NCI-H128 (cell line): ENCODE data around the gene PDE4D.

Experiments used
- DNase-seq: peaks from one replicate; lab custom pipeline; 2025; ENCODE audit not compliant: unreplicated experiment; lab: John Stamatoyannopoulos, UW

PDE4D gene

GRCh38 chr5:59132131-59132530 lies 761.4 kb downstream of the PDE4D start:
- no peak for DNase-seq

DNA sequence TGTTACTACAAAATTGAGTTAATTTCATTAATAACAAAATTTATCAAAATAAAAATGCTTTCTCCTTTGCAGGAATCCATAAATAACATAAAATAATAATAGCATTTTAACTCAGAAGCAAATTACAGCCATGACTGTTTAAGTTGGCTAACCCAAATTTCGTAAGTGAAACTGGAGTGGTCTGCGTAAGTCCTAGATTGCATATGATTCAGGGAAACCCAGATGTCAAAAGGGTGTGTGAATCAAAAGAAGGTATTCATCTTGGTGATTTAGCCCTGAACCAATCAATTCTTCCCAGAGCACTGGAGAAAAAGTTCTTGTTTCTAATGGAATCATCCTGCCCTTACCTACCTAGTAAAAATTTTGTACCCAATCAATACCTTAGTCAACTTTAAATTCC lies 763.1 kb downstream of the PDE4D start:
- DNase-seq: no peak

DNA sequence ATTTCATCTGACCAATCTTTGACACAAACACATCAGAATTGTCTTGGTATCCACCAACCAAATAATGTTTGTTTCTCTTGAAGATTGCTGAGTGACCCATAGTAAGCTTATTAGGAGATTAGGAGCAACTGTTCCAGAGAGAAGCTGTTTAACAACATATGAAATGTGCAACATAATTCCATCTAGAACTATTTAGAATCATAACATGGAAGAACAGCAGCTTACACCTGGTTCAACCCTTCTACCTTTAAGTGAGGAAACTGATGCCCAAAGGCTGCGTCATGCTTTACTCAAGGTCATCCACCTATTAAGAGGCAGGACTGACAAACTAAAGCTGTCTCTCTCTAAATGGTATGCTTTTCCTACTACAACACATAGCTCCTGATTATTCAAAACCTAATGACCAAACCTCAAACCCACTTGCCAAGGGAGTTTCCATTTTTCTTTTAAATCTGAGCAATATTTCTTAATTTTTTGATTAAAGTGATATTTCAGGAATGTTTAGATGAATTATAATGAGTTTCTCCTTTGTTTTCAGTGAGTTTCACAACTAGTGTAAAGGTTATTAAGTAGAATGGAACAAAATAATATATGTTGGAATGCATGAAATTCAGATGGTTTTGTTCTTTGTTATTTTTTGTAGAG lies 764.8 kb downstream of the PDE4D start:
- DNase-seq: no peak

DNA sequence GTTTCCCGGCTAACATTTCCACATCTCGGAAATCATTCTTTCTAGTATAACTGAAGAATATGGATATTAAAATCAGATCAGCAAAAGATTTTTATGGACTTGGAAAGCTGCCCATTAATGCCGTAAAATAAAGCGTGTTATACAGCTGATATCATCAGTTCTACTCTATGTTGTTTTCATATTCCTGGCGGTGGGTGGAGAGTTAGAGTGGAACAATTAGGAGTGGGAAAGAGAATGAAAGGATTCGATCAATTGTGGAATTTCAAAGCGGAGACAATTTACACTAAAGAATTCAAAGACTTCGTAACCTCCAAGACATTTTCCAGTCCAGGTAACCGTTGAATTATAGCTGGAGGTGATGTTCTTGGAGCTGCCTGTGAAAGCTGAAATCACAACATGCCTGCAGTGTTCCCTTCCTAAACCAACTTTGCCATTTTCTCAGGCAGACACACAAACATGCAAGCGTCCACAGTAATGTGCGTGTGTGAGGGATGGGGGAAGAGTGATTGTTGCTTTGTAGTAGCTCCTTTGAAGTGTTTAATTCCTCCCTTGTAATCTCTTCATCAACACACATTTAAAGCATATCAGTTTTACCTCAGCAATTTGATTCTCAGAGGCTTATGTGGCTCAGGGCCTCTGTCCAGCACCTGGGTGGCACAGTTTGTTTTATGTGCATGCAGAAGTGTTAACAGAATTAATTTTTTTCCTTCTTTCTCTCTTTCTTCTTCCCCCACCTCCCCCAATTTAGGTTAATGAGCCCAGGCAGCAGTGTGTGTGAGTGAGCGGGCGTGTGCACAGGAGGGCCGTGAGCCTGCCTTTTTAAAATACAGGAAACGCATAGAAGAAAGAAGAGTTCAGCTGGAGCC lies 766.6 kb downstream of the PDE4D start:
- no peak for DNase-seq

GRCh38 chr5:59126016-59126707 lies 767.4 kb downstream of the PDE4D start:
- DNase-seq: no peak

- no peak for DNase-seq
These were observed 768.2 kb downstream of the PDE4D start for GRCh38 chr5:59125011-59125961.

DNA sequence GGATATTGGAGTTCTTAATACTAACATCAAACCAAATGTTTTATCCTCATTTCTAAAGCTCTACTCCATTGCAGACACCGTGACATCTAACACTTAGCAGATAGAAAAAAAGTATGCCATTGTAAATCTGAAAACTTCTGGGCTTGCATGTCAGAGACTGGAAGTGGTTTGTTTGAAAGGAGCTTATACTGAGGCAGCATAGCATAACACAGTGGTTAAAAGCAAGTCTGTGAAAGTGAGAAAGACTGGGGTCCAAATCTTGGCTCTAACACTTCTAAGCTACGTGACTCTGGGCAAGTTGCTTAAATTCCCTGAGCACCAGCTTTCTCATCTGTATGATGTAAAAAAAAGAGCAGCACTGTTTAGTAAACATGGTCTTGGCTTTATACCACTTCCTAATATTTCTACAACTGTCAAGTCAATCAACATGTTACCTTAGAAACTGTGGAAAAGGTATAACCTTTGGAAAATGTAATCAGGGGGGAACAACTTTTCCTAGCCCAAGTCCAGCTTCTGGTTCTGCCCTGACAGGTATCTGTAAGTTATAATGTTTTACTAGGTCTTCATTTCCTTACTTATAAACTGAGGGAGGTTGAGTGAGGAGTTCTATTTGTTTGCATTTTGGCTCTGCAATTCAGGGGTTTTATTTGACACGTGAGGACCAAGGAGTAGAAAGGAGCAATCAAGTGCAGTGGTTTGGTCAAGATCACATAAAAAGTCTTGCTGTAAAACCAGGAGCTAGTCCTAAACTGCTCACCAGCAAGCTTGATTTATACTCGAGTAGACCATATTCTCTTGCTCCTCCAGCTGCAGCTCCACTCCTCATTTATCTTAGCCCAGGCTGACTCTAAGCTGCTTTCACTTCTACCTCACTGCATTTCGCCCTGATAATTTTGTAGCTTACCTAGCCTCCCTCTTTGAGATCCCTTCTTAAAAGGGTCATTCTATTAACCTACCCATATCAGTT lies 769.6 kb downstream of the PDE4D start:
- DNase-seq: no peak

DNA sequence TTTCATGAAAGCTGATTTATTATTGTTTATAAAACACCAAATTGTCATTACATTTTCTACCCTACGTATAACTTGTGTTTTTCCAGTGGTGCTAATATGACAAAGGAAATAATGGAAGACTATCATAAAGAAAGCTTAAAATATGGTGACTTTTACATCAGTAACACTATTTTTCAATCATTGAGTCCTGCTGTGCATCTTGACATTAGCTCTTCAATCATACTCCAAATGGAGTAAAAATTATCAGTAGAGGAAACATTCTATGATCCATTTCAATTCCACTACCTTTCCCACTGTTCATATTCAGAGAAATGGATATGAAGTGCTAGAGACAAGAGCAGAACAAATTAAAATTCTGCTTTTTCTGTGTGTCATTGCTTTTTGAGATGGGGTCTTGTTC lies 774.0 kb downstream of the PDE4D start:
- DNase-seq: no peak

DNA sequence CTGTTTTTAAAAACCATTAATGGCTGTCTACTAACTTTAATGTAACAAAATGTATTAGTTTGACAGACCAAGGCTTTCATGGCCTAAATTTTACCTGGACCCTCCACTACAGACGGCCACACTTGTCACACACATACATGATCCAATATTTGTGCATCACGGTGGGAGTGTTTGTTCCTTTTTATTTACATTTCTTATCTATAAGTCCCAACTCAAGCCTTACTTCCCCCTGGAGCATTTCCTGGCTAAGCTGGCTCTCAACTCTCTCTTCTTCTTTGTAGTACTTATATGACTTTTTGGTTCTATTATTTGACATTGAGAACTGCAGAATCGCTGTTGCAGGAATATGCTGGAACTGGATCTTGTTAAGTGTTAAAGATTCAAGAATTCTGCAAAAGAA lies 776.2 kb downstream of the PDE4D start:
- no peak for DNase-seq

DNA sequence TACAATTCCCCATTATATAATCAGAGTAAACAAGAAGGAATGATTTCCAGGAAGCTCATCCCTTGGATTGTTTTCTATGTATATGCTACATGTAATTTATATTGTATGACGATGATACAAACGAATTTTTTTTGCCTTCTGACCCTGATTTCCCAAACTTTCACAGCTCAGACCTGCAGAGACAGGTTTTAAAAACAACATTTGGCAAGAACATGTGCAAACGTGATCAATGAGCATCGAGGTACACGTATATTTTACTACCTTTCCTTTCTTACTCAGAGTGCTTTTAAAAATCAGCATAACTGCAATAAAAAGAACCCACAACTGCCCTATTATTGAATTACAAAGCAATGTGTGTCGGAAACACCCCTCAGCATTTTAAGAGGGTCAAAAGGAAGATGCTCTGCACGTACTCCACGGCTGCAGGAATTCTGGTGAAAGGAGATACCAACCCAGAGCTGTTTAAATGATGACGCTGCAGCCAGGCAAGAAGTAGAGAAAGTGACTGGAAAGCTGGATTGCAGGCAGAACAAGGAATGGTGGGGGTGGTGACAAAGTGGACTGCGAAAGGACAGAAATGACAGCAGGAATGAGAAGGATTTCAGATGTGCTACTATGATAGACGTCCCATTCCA lies 777.2 kb downstream of the PDE4D start:
- no peak for DNase-seq

GRCh38 chr5:59115345-59115744 lies 778.2 kb downstream of the PDE4D start:
- no peak for DNase-seq

GRCh38 chr5:59109383-59109782 lies 784.1 kb downstream of the PDE4D start:
- DNase-seq: no peak

- no peak for DNase-seq
These were observed 785.8 kb downstream of the PDE4D start for GRCh38 chr5:59107692-59108091.

DNA sequence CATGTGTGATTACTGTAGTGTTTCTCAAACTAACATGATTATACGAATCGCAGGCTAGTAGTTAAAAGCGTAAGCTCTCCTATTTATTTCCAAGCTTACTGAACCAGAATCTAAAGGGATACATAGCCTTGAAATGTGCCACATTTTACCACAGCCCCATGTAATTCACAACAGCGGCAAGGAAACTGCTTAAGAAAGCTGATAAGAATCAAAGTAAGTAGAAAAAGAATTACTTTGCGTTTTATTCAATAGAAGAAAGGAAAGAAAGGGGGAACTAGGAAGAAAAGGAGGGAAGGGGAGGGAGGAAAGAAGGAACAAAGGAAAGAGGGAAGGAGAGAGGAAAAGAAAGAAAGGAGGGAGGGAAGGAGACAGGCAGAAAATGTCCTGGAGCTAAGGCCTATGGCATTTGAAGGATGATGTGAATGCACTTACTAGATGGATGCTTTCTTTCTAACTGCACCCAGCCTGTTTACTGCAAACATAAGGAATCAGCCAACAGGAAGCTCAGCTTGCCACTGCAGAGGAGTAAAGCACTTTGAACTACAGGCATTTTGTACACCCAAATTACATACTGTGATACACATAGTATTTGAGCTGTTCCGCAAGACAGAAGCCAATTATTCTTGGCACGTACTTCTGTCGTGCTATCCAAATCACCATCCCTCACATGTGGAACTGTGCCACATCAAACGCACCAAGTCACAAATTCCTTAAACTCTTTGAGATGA lies 789.0 kb downstream of the PDE4D start:
- DNase-seq: no peak

GRCh38 chr5:59103303-59103702 lies 790.2 kb downstream of the PDE4D start:
- no peak for DNase-seq

DNA sequence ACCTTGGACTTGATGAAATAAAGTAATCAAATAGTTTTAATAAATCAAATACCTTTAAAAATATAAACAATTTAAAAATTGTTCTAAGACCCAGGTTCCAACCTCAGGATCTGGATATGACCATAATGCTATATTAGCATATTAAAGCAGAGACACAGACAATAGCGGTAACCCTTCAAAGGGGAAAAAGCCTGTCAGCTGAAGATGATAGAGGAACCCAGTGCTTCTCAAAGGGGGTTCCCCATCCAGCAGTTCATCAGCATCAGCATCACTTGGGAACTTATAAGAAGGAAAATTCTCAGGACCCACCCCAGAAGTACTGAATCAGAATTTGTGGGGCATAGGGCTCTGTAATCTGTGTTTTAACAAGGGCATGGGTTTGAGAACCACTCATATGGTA lies 791.1 kb downstream of the PDE4D start:
- no peak for DNase-seq

GRCh38 chr5:59100875-59101274 lies 792.7 kb downstream of the PDE4D start:
- DNase-seq: no peak

DNA sequence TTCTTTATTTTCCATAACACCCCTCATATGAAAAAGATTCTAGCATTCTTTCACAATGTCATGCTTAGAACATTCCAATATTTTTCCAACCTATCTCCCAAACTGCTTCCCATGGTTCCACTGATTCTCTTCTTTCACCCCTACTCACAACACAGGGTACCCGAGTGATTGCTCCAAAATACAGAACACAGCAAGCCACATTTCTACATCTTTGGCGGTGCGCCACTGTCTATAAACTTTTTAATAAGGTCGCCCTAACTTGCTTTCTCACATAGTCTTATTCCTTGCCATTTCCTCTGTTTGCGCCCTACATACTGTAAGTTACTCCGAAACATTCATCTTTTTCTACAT lies 793.6 kb downstream of the PDE4D start:
- no peak for DNase-seq
